Gastroesophageal sphincter (tissue), 3 donors: ENCODE measurements around the gene PSMB2.

Experiments
- CTCF ChIP-seq, 4 experiments: fragments of 200-600 bp in 2 of 4; fragments of 450-650 bp in 2 of 4; sonication (generic) in 1 of 4; IDR thresholded peaks; one replicate each; pipeline ENCODE4 v1.5.1; 2017 to 2019; ENCODE audit warnings: antibody characterized with exemption in 4 of 4, mild to moderate bottlenecking in 2 of 4, moderate library complexity in 2 of 4
- EP300 ChIP-seq: sonication (generic); formaldehyde crosslinking; IDR thresholded peaks from one replicate; pipeline ENCODE4 v1.6.1; 2017; ENCODE audit warnings: antibody characterized with exemption, mild to moderate bottlenecking
- POLR2A ChIP-seq, 2 donors: fragments of 450-650 bp; IDR thresholded peaks; one replicate each; pipeline ENCODE4 v1.6.1; 2017; ENCODE audit warnings: antibody characterized with exemption in 2 of 2, mild to moderate bottlenecking in 2 of 2, moderate library complexity in 1 of 2
- POLR2AphosphoS5 ChIP-seq: sonication (generic); formaldehyde crosslinking; IDR thresholded peaks from one replicate; pipeline ENCODE4 v1.6.1; 2017; ENCODE audit warnings: antibody characterized with exemption

- TF ChIP-seq CTCF (IDR thresholded peaks at IDR 0.05) = no peak
- no peak for TF ChIP-seq POLR2A (IDR thresholded peaks at IDR 0.05)
- no peak for TF ChIP-seq EP300
- TF ChIP-seq POLR2AphosphoS5 = no peak
These were observed 27.2 kb upstream of the PSMB2 start for GRCh38 chr1:35668506-35668905.
